ENCODE measurements around the gene MYO1B. TPM values are rescaled to one million over a fixed set of nuclear protein-coding genes. Genes with fewer than 3 reads are reported as not detected.

MYO1B gene
- total and polyA plus RNA-seq, 2 of the 8 experiments (the other 6 are each of a cell fraction or from before 2014, with no cell fraction given) = 15.5 to 61.2 TPM

GRCh38 chr2:191280290-191280689, 35.1 kb downstream of the MYO1B start:
- H2BK120ac ChIP-seq (replicated peaks; ENCODE audit: low read depth, low read length) = no peak overlapping the region
- H3K4me1 ChIP-seq (replicated peaks in 1 of 4; ENCODE audit: control insufficient read depth in 3 of 4, insufficient read depth in 4 of 4, low read length in 3 of 4) = peaks cover 3 to 9% (median 6%) of the 10 kb centered on the region in 4 experiments; a peak in 4 of 7 replicates
- H3K4ac ChIP-seq (replicated peaks; ENCODE audit: insufficient read length, low read depth, low read length) = no peak overlapping the region
- no peak overlapping the region; the same call in 1 of the 2 replicates for H2BK12ac ChIP-seq (ENCODE audit: low read depth, low read length)
- no peak overlapping the region for H3K9ac ChIP-seq (replicated peaks in 1 of 4; ENCODE audit: extremely low read depth in 1 of 4, low read depth in 3 of 4, low read length in 3 of 4)
- H2AFZ ChIP-seq (ENCODE audit: low read length) = no peak overlapping the region
- H3K23me2 ChIP-seq (ENCODE audit: low read depth, low read length) = no peaks in the 10 kb centered on the region; the same call in 1 of the 2 replicates
- no peak overlapping the region for H4K5ac ChIP-seq (ENCODE audit: insufficient read length, low read depth, low read length)
- peak in 1 of 2 experiments; percentile 44 for DNase-seq (ENCODE audit: low read depth in 1 of 2, low spot score in 2 of 2)
- H2BK5ac ChIP-seq (ENCODE audit: low read depth, low read length) = no peak overlapping the region
- peak overlapping the region; percentile 11 to 19; a peak in 1 of 4 replicates for H3K4me2 ChIP-seq (ENCODE audit: insufficient read depth in 1 of 2, low read depth in 2 of 2, low read length in 2 of 2)
- H3K27me3 ChIP-seq (replicated peaks in 1 of 4; ENCODE audit: control insufficient read depth in 3 of 4, extremely low read depth in 1 of 4, insufficient read depth in 3 of 4, low read length in 3 of 4) = no peaks in the 10 kb centered on the region
- 84% methylated on average over 7 of the region's 7 CpGs; no CpG with 5 or more reads in 1 of the 2 experiments for whole genome bisulfite sequencing, 2 experiments (ENCODE audit: extremely low coverage in 1 of 2, insufficient coverage in 1 of 2, insufficient read length in 1 of 2, insufficient replicate concordance in 2 of 2, low coverage in 1 of 2, low lambda C conversion rate in 2 of 2, missing lambda C conversion rate in 1 of 2)
- 0 out of 2 replicates have a peak overlapping the region, but pooled peaks have one; percentile 34 for H2BK20ac ChIP-seq (ENCODE audit: low read length)
- no peak overlapping the region for H3K14ac ChIP-seq (ENCODE audit: insufficient read length)
- no peak overlapping the region for H4K91ac ChIP-seq (replicated peaks; ENCODE audit: insufficient read length, low read length)
- 0 out of 2 replicates have a peak overlapping the region, but pooled peaks have one; percentile 29 for H3K27ac ChIP-seq (ENCODE audit: low read depth, low read length)
- peaks cover 0 to 2% of the 10 kb centered on the region in 2 experiments for H4K20me1 ChIP-seq (replicated peaks in 1 of 2; ENCODE audit: control insufficient read depth in 1 of 2, insufficient read depth in 2 of 2, low read length in 2 of 2)
- H3K23ac ChIP-seq (ENCODE audit: insufficient read length) = no peak overlapping the region
- ChIA-PET POLR2A (ENCODE audit: partially characterized antibody) (interaction anchor here (1.0 to 1.2 kb wide), 3 partner anchors 10 to 72 kb away, joined by 3 to 4 read pairs (median 3); no protein-coding TSS in a partner anchor), CTCF (ENCODE audit: partially characterized antibody) (interaction anchor here (1.0 to 2.0 kb wide), 4 partner anchors 22 to 228 kb away, joined by 3 to 7 read pairs (median 5); no protein-coding TSS in a partner anchor)
- peak; percentile 84 for FAIRE-seq
- peaks cover 2 to 55% of the 10 kb centered on the region in 2 experiments; a peak in 2 of 4 replicates for H3K79me2 ChIP-seq (ENCODE audit: control insufficient read depth in 1 of 2, insufficient read depth in 2 of 2, low read length in 2 of 2)
- no peaks in the 10 kb centered on the region for H3K9me3 ChIP-seq (ENCODE audit: insufficient read depth in 2 of 2, low read depth in 1 of 2, low read length in 1 of 2)
- H2AK5ac ChIP-seq (ENCODE audit: low read depth, low read length) = no peak overlapping the region; the same call in 1 of the 2 replicates
- H2BK15ac ChIP-seq (ENCODE audit: low read length) = no peak overlapping the region
- H4K8ac ChIP-seq (ENCODE audit: extremely low read depth, insufficient read depth, low read length) = no peak overlapping the region
- H3K56ac ChIP-seq (replicated peaks; ENCODE audit: insufficient read length, low read depth, low read length) = no peak overlapping the region
- H3K4me3 ChIP-seq (ENCODE audit: extremely low read depth in 1 of 4, insufficient read depth in 2 of 4, low read depth in 3 of 4, low read length in 4 of 4) = no peak overlapping the region
- H3K36me3 ChIP-seq (ENCODE audit: control insufficient read depth in 2 of 4, insufficient read depth in 4 of 4, low read length in 3 of 4) = peaks cover 0 to 6% (median 1%) of the 10 kb centered on the region in 4 experiments; a peak in 4 of 8 replicates
- H3K79me1 ChIP-seq (ENCODE audit: low read depth, low read length) = peaks cover 13% of the 10 kb centered on the region
- peak overlapping the region; percentile 24; the same call in 1 of the 2 replicates for H3K18ac ChIP-seq (ENCODE audit: extremely low read depth, low read length)
- TF ChIP-seq FOSL1 (IDR thresholded peaks at IDR 0.05; ENCODE audit: insufficient read depth, low read depth, low read length) (no peak), RXRA (IDR thresholded peaks at IDR 0.05; ENCODE audit: insufficient read depth, low read depth, low read length) (no peak), MAX (IDR thresholded peaks at IDR 0.05) (peak; percentile 20; the same call in 1 of the 2 replicates), TCF12 (IDR thresholded peaks at IDR 0.05; ENCODE audit: low read depth, low read length) (0 out of 2 replicates have a peak, but pooled peaks have one; percentile 76), TEAD4 (IDR thresholded peaks at IDR 0.05; ENCODE audit: low read depth, low read length) (peak; percentile 99), EGR1 (IDR thresholded peaks at IDR 0.05; ENCODE audit: borderline replicate concordance, low read depth, low read length) (no peak), GTF2F1 (IDR thresholded peaks at IDR 0.05; ENCODE audit: borderline replicate concordance, low read depth, low read length) (no peak), USF2 (IDR thresholded peaks at IDR 0.05; ENCODE audit: low read length) (no peak), JUND (IDR thresholded peaks at IDR 0.05; ENCODE audit: low read length) (no peak), RNF2 (IDR thresholded peaks at IDR 0.05; ENCODE audit: borderline replicate concordance, low read depth, low read length, missing control alignments, poor library complexity, severe bottlenecking) (no peak), TBP (IDR thresholded peaks at IDR 0.05; ENCODE audit: low read depth, low read length) (no peak)

Data from H1 (cell line).